ENCODE results near the gene GMPPA.

The GMPPA gene

GRCh38 chr2:219531639-219532377 lies 33.1 kb downstream of the GMPPA start:
- TF ChIP-seq CTCF (conservative IDR thresholded peaks at IDR 0.05; ENCODE audit: low read depth, low read length), result no peak
- no peak for DNase-seq (ENCODE audit: low read depth)

DNA sequence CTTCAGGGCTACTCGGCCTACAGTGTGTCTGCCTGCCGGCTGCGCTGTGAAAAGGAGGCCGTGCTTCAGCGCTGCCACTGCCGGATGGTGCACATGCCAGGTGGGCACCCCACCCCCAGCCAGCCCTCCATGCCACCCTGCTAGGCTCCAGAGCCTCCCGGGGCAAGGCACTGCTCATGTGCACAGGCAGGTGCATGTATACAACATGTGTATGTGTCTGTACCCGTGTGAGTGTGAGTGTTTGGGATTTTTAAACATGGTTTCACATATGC lies 33.6 kb downstream of the GMPPA start:
- no peak overlapping the region for H3K4me3 ChIP-seq (ENCODE audit: low read length)
- DNase-seq (ENCODE audit: low read depth), result no peak
- no peak for TF ChIP-seq CTCF (conservative IDR thresholded peaks at IDR 0.05; ENCODE audit: low read depth, low read length)

More at GRCh38 chr2:219531639-219532377, 33.1 kb downstream of the GMPPA start:
- H3K4me3 ChIP-seq (ENCODE audit: low read length), result no peak overlapping the region

DNA sequence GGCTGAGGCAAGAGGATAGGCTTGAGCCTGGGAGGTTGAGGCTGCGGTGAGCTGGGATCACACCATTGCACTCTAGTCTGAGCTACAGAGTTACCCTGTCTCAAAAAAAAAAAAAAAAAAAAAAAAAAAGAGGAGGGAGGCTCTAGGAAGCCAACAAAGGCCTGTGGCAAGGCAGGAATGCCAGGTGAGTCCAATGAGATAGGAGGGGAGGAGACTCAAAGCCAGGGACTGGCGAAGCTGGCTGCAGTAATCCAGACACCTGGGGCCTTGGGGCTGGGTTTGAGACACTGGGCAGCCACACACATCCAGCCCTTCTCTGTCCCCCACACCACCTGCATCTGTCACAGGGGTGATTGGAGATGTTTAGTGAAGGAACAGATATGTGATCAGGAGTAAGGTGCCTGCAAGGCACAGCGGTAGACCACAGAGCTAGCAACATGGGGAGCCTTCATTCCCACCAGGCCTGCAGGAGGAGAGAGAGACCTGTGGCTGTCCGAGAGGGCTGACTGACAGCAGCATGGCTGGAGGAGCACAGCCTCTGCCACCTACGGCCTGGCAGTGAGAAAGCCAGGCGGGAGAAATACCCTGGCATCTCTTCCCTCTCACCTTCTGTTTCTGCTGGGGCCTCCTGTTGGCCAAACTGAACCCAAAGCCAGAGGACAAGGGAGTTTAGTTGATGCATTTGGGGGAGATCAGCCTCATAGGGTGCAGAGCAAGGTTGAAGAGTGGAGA lies 35.4 kb downstream of the GMPPA start:
- no peak for DNase-seq (ENCODE audit: low read depth)
- TF ChIP-seq CTCF (conservative IDR thresholded peaks at IDR 0.05; ENCODE audit: low read depth, low read length), result no peak
- H3K4me3 ChIP-seq (ENCODE audit: low read length), result no peak overlapping the region

DNA sequence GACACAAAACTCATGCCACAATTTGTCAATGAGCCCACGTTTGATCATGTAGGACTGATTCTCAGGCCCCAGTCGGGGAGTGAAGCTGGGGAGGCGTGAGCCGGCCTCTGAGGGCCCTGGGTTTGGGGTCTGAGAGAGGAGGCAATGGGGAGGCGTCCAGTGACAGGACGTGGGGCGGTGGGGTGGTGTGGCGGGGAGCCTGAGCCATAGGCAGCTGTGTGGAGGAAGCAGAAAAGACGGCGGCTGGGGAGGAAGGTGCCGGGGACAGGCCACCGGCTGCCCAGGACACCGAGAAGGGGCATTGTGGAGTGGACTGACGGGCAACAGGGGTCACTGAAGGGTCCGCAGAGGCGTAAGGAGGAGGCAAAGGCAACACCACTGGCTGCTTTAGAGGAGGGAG lies 37.7 kb downstream of the GMPPA start:
- DNase-seq (ENCODE audit: low read depth), result no peak
- no peak for TF ChIP-seq CTCF (conservative IDR thresholded peaks at IDR 0.05; ENCODE audit: low read depth, low read length)

DNA sequence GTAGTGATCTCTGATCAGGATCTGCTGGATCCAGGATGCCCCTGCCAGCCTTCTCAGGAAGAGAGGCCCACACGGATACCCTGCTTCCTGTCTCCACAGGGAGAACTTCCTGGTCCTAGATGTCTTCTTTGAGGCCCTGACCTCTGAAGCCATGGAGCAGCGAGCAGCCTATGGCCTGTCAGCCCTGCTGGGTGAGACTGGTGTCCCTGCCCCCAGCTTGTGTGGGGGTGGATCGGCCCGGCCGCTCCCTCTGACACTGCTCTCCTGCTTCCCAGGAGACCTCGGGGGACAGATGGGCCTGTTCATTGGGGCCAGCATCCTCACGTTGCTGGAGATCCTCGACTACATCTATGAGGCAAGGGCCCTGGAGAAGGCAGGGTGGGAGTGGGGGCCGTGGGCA lies 38.3 kb downstream of the GMPPA start:
- no peak for TF ChIP-seq CTCF (conservative IDR thresholded peaks at IDR 0.05; ENCODE audit: low read depth, low read length)
- no peak for DNase-seq (ENCODE audit: low read depth)
- H3K4me3 ChIP-seq (ENCODE audit: low read length), result no peak overlapping the region

More for the DNA sequence above, 37.7 kb downstream of the GMPPA start:
- H3K4me3 ChIP-seq (ENCODE audit: low read length), result no peak overlapping the region

DNA sequence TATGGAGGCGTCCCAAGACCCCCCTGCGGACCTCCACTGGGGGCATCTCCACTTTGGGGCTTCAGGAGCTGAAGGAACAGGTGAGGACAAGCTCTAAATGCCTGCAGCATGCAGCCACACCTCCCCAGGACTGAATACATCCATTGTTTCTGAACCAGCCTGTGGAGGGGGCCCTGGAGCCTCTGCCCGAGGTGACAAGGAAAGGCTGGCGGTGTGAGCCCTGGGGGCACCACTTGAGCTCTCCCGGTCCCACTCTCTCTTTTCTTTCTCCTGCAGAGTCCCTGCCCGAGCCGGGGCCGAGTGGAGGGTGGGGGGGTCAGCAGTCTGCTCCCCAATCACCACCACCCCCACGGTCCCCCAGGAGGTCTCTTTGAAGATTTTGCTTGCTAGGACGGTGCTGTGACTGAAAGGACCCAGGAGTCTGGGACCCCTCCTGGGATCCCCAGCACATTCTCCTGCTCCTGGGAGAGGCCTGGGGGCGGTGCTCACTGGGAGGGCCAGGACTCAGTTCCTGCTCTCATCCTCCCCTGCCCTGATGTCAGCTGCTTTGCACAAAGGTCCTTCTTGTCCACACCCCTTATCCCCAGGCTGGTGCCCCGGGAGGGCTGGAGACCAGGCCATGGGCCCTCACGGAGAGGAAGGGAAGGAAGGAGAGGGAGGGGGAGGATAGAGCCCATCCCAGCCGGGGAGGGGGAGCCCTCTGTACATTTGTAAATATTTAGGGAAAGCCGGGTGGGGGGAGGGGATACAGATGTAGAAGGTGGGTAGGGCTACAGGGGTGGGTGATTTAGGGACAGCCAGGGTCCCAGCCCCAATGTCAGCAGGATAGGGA lies 39.2 kb downstream of the GMPPA start:
- H3K4me3 ChIP-seq (ENCODE audit: low read length), result no peak overlapping the region
- peak; percentile 36 for TF ChIP-seq CTCF (conservative IDR thresholded peaks at IDR 0.05; ENCODE audit: low read depth, low read length)
- DNase-seq (ENCODE audit: low read depth), result no peak

All from retinal pigment epithelial cell (primary cell).